MM.1S (cell line): ENCODE data around the gene GPR158.

Source experiments
- DNase-seq: peaks from one replicate; pipeline ENCODE4 v3.0.0-alpha.2; 2015
- H2AFZ ChIP-seq: fragments of 300-600 bp; sonication (generic); 2 replicates; pipeline ENCODE4 v1.6.0; 2016; ENCODE audit warnings: antibody characterized with exemption, low read length
- H3F3A ChIP-seq: fragments of 300-600 bp; sonication (generic); 2 replicates; pipeline ENCODE4 v1.6.1; 2016; ENCODE audit warnings: mild to moderate bottlenecking, antibody characterized with exemption, low read length, moderate library complexity, mixed read lengths; ENCODE audit not compliant: insufficient read depth
- H3K27ac ChIP-seq: fragments of 300-600 bp; sonication (generic); 2 replicates; pipeline ENCODE4 v1.5.1; 2016; ENCODE audit warnings: mild to moderate bottlenecking, low read length
- H3K27me3 ChIP-seq: fragments of 300-600 bp; sonication (generic); replicated peaks from 2 replicates; pipeline ENCODE4 v1.6.0; 2016; ENCODE audit warnings: low read length; ENCODE audit not compliant: insufficient read depth
- H3K36me3 ChIP-seq: fragments of 300-600 bp; sonication (generic); replicated peaks from 2 replicates; pipeline ENCODE4 v1.6.1; 2016; ENCODE audit warnings: mild to moderate bottlenecking, low read length, mixed read lengths; ENCODE audit not compliant: insufficient read depth
- H3K4me1 ChIP-seq: fragments of 300-600 bp; sonication (generic); 2 replicates; pipeline ENCODE4 v1.6.1; 2016; ENCODE audit warnings: low read length, mixed read lengths
- H3K4me2 ChIP-seq: fragments of 300-600 bp; sonication (generic); 2 replicates; pipeline ENCODE4 v1.6.0; 2016; ENCODE audit warnings: low read depth, low read length
- H3K4me3 ChIP-seq: fragments of 300-600 bp; sonication (generic); 2 replicates; pipeline ENCODE4 v1.5.1; 2016; ENCODE audit warnings: low read length, mixed read lengths
- H3K79me2 ChIP-seq: fragments of 300-600 bp; sonication (generic); 2 replicates; pipeline ENCODE4 v1.6.1; 2016; ENCODE audit warnings: mixed run types, low read length, mixed read lengths
- H3K9ac ChIP-seq: fragments of 300-600 bp; sonication (generic); 2 replicates; pipeline ENCODE4 v1.6.1; 2016; ENCODE audit warnings: low read length, mixed read lengths
- H3K9me2 ChIP-seq: fragments of 300-600 bp; sonication (generic); replicated peaks from 2 replicates; pipeline ENCODE4 v1.6.1; 2016; ENCODE audit warnings: mild to moderate bottlenecking, low read length, mixed read lengths; ENCODE audit not compliant: insufficient read depth
- H3K9me3 ChIP-seq: fragments of 300-600 bp; sonication (generic); replicated peaks from 2 replicates; pipeline ENCODE4 v1.6.1; 2016; ENCODE audit warnings: mild to moderate bottlenecking, low read length, mixed read lengths; ENCODE audit not compliant: insufficient read depth
- H4K20me1 ChIP-seq: fragments of 300-600 bp; sonication (generic); 2 replicates; pipeline ENCODE4 v1.6.1; 2016; ENCODE audit warnings: mild to moderate bottlenecking, low read length, moderate library complexity, mixed read lengths; ENCODE audit not compliant: insufficient read depth
- EZH2 ChIP-seq: fragments of 300-600 bp; sonication (generic); optimal IDR thresholded peaks from 2 replicates; pipeline ENCODE3; 2017; ENCODE audit warnings: low read depth, mild to moderate bottlenecking, antibody characterized with exemption, low read length, mixed read lengths
- EZH2phosphoT487 ChIP-seq: fragments of 300-600 bp; sonication (generic); IDR thresholded peaks from 2 replicates; pipeline ENCODE4 v1.6.1; 2018; ENCODE audit warnings: antibody characterized with exemption, low read length
- TF ChIP-seq, protein P1 (sequence below): fragments of 300-600 bp; sonication (generic); IDR thresholded peaks from 2 replicates; pipeline ENCODE4 v1.5.1; 2016; ENCODE audit warnings: antibody characterized with exemption, low read length, mixed read lengths

GPR158 gene

DNA sequence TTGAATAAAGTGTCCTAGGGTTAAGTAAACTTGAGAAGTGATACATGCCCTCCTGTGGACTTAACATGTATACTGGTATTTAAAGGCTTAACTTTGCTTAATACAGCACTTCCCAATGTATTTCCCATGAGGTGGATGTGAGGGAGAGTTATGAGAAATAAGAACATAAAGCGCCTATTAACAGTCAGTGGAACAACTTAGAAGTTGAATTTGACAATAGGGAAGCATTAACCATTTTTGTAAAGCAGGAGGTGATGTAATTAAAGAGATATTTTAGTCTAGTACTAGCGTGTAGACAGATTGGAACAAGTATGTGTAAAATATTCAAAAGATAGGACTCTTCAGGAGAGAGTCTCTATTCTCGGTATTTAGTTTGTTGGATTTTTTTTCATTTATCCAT lies 322.4 kb downstream of the GPR158 start:
- no peak for DNase-seq
- Histone ChIP-seq H3K27me3 (no peaks in the 10 kb centered on the region), H3K9me3 (no peaks in the 10 kb centered on the region), H3K36me3 (no peaks in the 10 kb centered on the region), H2AFZ (no peak overlapping the region), H3K79me2 (no peaks in the 10 kb centered on the region), H3K9ac (no peak overlapping the region), H4K20me1 (no peaks in the 10 kb centered on the region), H3K4me3 (no peak overlapping the region), H3K4me1 (no peaks in the 10 kb centered on the region), H3F3A (no peaks in the 10 kb centered on the region), H3K27ac (no peak overlapping the region), H3K9me2 (no peaks in the 10 kb centered on the region), H3K4me2 (no peak overlapping the region)
- TF ChIP-seq, protein P1, sequence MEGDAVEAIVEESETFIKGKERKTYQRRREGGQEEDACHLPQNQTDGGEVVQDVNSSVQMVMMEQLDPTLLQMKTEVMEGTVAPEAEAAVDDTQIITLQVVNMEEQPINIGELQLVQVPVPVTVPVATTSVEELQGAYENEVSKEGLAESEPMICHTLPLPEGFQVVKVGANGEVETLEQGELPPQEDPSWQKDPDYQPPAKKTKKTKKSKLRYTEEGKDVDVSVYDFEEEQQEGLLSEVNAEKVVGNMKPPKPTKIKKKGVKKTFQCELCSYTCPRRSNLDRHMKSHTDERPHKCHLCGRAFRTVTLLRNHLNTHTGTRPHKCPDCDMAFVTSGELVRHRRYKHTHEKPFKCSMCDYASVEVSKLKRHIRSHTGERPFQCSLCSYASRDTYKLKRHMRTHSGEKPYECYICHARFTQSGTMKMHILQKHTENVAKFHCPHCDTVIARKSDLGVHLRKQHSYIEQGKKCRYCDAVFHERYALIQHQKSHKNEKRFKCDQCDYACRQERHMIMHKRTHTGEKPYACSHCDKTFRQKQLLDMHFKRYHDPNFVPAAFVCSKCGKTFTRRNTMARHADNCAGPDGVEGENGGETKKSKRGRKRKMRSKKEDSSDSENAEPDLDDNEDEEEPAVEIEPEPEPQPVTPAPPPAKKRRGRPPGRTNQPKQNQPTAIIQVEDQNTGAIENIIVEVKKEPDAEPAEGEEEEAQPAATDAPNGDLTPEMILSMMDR = no peak
- TF ChIP-seq EZH2phosphoT487 (no peak), EZH2 (no peak)

DNA sequence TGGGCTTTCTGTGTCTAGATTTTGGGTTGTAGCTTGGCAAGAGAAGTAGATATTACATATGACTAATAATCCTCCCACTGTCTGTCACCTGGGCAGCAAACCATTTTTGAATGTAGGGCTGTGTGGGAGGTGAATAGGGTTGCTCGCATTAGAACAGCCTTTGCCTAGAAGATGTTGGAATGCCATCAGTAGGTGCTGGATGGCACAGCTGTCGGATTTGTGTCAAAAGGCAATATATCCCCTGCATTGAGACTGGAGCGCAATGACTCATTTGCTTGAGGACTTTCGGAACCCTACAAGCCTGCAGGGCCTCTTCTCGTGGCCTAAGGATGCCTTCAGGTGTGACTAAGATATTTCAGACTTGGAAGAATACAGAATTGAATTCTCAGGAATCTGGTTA lies 323.8 kb downstream of the GPR158 start:
- TF ChIP-seq, protein P1 = no peak
- TF ChIP-seq EZH2phosphoT487 (no peak), EZH2 (no peak)
- Histone ChIP-seq H2AFZ (no peak overlapping the region), H3K27ac (no peak overlapping the region), H4K20me1 (no peaks in the 10 kb centered on the region), H3K36me3 (no peaks in the 10 kb centered on the region), H3K27me3 (no peaks in the 10 kb centered on the region), H3K4me1 (no peaks in the 10 kb centered on the region), H3K9me3 (no peaks in the 10 kb centered on the region), H3K4me2 (no peak overlapping the region), H3K79me2 (no peaks in the 10 kb centered on the region), H3K4me3 (no peak overlapping the region), H3F3A (no peaks in the 10 kb centered on the region), H3K9me2 (no peaks in the 10 kb centered on the region), H3K9ac (no peak overlapping the region)
- DNase-seq = no peak

DNA sequence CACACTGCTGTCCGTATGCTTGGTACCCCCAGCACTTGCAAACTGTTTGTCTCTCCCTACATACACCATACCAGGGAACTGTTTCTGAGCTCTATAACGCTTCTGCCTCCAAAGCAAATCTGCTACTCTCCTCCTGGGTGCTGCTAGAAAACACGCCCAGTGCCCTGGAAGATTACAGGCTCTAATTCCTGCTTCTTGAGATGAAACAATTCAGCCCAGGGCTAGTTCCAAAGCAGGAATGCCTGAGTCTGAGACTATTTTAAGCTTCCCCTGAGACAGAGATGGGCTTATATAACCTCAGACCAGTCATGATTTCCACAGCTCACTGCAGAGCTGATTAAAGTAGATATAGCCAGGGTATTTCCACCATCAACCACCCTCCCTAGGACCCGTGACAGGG lies 327.1 kb downstream of the GPR158 start:
- Histone ChIP-seq H3K27me3 (no peaks in the 10 kb centered on the region), H3K4me3 (no peak overlapping the region), H3K9ac (no peak overlapping the region), H3K9me2 (no peaks in the 10 kb centered on the region), H3K36me3 (no peaks in the 10 kb centered on the region), H3K9me3 (no peaks in the 10 kb centered on the region), H3K79me2 (no peaks in the 10 kb centered on the region), H3K4me2 (no peak overlapping the region), H3F3A (no peaks in the 10 kb centered on the region), H4K20me1 (no peaks in the 10 kb centered on the region), H3K27ac (no peak overlapping the region), H2AFZ (no peak overlapping the region), H3K4me1 (no peaks in the 10 kb centered on the region)
- DNase-seq = no peak
- no peak for TF ChIP-seq EZH2phosphoT487
- TF ChIP-seq, protein P1 = no peak
- TF ChIP-seq EZH2 = no peak

DNA sequence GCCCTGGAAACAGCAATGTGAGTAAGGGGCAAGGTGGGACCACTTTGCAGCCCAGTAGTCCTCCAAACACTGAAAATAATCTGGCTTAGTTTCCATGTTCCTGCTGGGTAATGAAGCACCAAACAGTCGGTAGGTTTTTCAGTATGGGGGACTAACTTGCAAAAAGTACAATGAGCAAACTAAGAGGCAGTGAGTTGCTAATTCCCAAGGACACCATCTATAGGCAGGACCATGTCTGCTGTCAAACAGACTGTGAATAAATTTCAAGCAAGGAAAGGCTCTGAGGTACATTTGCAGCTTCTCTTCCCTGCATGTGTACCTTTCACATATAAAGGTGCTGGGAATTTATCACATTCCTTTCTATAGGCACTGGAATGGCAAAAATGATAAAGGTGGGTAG lies 327.7 kb downstream of the GPR158 start:
- Histone ChIP-seq H3K36me3 (no peaks in the 10 kb centered on the region), H3K27me3 (no peaks in the 10 kb centered on the region), H3K79me2 (no peaks in the 10 kb centered on the region), H3K27ac (no peak overlapping the region), H3K9ac (no peak overlapping the region), H3K9me3 (no peaks in the 10 kb centered on the region), H4K20me1 (no peaks in the 10 kb centered on the region), H3F3A (no peaks in the 10 kb centered on the region), H3K9me2 (no peaks in the 10 kb centered on the region), H2AFZ (no peak overlapping the region), H3K4me2 (no peak overlapping the region), H3K4me3 (no peak overlapping the region), H3K4me1 (no peaks in the 10 kb centered on the region)
- DNase-seq = no peak
- TF ChIP-seq, protein P1 = no peak
- no peak for TF ChIP-seq EZH2
- no peak for TF ChIP-seq EZH2phosphoT487
